Esophagus muscularis mucosa (tissue), 3 donors: Measurements from ENCODE around the gene POLG.

Source experiments
- POLR2A ChIP-seq: fragments of 450-650 bp; IDR thresholded peaks from one replicate; pipeline ENCODE4 v1.6.1; 2017; ENCODE audit warnings: antibody characterized with exemption, moderate library complexity, mild to moderate bottlenecking, low read depth
- POLR2AphosphoS5 ChIP-seq, 2 donors: sonication (generic); formaldehyde crosslinking; IDR thresholded peaks; one replicate each; pipeline ENCODE4 v1.6.1; 2017; ENCODE audit warnings: antibody characterized with exemption in 2 of 2
- TF ChIP-seq, protein P1 (sequence below), 3 experiments: fragments of 200-600 bp in 2 of 3; fragments of 450-650 bp in 1 of 3; sonication (generic) in 2 of 3; IDR thresholded peaks; one replicate each; pipeline ENCODE4 v1.5.1; 2017 to 2019; ENCODE audit warnings: antibody characterized with exemption in 3 of 3, mild to moderate bottlenecking in 2 of 3, moderate library complexity in 1 of 3

DNA sequence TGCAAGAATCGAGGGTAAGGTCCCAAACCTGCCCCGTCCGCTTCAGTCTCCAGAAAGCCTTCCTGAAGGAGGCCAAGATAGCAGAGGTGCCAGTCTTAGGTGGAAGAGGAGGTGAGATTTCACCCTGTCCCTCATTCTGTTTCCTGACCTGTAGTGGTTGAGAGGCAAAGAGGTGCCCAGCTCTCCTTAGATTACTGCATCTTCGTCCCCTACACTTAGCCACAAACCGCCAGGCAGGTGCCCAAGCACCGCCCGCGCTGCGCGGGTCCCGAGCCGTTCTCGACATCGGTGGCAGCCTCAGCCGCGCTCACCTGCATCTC lies 23.8 kb upstream of the POLG start:
- TF ChIP-seq, protein P1, sequence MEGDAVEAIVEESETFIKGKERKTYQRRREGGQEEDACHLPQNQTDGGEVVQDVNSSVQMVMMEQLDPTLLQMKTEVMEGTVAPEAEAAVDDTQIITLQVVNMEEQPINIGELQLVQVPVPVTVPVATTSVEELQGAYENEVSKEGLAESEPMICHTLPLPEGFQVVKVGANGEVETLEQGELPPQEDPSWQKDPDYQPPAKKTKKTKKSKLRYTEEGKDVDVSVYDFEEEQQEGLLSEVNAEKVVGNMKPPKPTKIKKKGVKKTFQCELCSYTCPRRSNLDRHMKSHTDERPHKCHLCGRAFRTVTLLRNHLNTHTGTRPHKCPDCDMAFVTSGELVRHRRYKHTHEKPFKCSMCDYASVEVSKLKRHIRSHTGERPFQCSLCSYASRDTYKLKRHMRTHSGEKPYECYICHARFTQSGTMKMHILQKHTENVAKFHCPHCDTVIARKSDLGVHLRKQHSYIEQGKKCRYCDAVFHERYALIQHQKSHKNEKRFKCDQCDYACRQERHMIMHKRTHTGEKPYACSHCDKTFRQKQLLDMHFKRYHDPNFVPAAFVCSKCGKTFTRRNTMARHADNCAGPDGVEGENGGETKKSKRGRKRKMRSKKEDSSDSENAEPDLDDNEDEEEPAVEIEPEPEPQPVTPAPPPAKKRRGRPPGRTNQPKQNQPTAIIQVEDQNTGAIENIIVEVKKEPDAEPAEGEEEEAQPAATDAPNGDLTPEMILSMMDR (IDR thresholded peaks at IDR 0.05), result no peak
- no peak for TF ChIP-seq POLR2AphosphoS5 (IDR thresholded peaks at IDR 0.05)
- no peak for TF ChIP-seq POLR2A
